ENCODE data around the gene DST. TPM values are rescaled to one million over a fixed set of nuclear protein-coding genes. Genes with fewer than 3 reads are reported as not detected.

DST gene
- total and polyA plus RNA-seq, 2 of the 8 experiments (the other 6 are each of a cell fraction or from before 2014, with no cell fraction given), result 49.4 to 116 TPM

- Histone ChIP-seq H3K4ac (replicated peaks; ENCODE audit: insufficient read length, low read depth, low read length) (no peak overlapping the region), H3K56ac (replicated peaks; ENCODE audit: insufficient read length, low read depth, low read length) (no peak overlapping the region), H2AFZ (ENCODE audit: low read length) (no peak overlapping the region), H3K18ac (ENCODE audit: extremely low read depth, low read length) (no peak overlapping the region), H2BK20ac (ENCODE audit: low read length) (no peak overlapping the region), H2BK5ac (ENCODE audit: low read depth, low read length) (no peak overlapping the region), H3K79me1 (ENCODE audit: low read depth, low read length) (no peaks in the 10 kb centered on the region), H4K8ac (ENCODE audit: extremely low read depth, insufficient read depth, low read length) (no peak overlapping the region), H3K36me3 (ENCODE audit: control insufficient read depth in 2 of 4, insufficient read depth in 4 of 4, low read length in 3 of 4) (peaks cover 2 to 48% (median 15%) of the 10 kb centered on the region in 4 experiments; a peak in 7 of 8 replicates), H2BK12ac (ENCODE audit: low read depth, low read length) (no peak overlapping the region), H2BK120ac (replicated peaks; ENCODE audit: low read depth, low read length) (no peak overlapping the region), H3K27ac (ENCODE audit: low read depth, low read length) (no peak overlapping the region), H4K5ac (ENCODE audit: insufficient read length, low read depth, low read length) (no peak overlapping the region), H4K91ac (replicated peaks; ENCODE audit: insufficient read length, low read length) (no peak overlapping the region), H3K27me3 (replicated peaks in 1 of 4; ENCODE audit: control insufficient read depth in 3 of 4, extremely low read depth in 1 of 4, insufficient read depth in 3 of 4, low read length in 3 of 4) (no peaks in the 10 kb centered on the region), H3K14ac (ENCODE audit: insufficient read length) (no peak overlapping the region), H3K23ac (ENCODE audit: insufficient read length) (no peak overlapping the region), H3K23me2 (ENCODE audit: low read depth, low read length) (no peaks in the 10 kb centered on the region), H3K4me3 (ENCODE audit: extremely low read depth in 1 of 4, insufficient read depth in 2 of 4, low read depth in 3 of 4, low read length in 4 of 4) (no peak overlapping the region), H3K79me2 (ENCODE audit: control insufficient read depth in 1 of 2, insufficient read depth in 2 of 2, low read length in 2 of 2) (no peaks in the 10 kb centered on the region), H4K20me1 (replicated peaks in 1 of 2; ENCODE audit: control insufficient read depth in 1 of 2, insufficient read depth in 2 of 2, low read length in 2 of 2) (no peaks in the 10 kb centered on the region), H3K9me3 (ENCODE audit: insufficient read depth in 2 of 2, low read depth in 1 of 2, low read length in 1 of 2) (no peaks in the 10 kb centered on the region), H3K4me1 (replicated peaks in 1 of 4; ENCODE audit: control insufficient read depth in 3 of 4, insufficient read depth in 4 of 4, low read length in 3 of 4) (no peaks in the 10 kb centered on the region), H3K9ac (replicated peaks in 1 of 4; ENCODE audit: extremely low read depth in 1 of 4, low read depth in 3 of 4, low read length in 3 of 4) (no peak overlapping the region), H2AK5ac (ENCODE audit: low read depth, low read length) (no peak overlapping the region), H2BK15ac (ENCODE audit: low read length) (no peak overlapping the region), H3K4me2 (ENCODE audit: insufficient read depth in 1 of 2, low read depth in 2 of 2, low read length in 2 of 2) (no peak overlapping the region)
- ChIA-PET CTCF (ENCODE audit: partially characterized antibody) (no interaction called here), POLR2A (ENCODE audit: partially characterized antibody) (no interaction called here)
- WGBS, 2 experiments (ENCODE audit: extremely low coverage in 1 of 2, insufficient coverage in 1 of 2, insufficient read length in 1 of 2, insufficient replicate concordance in 2 of 2, low coverage in 1 of 2, low lambda C conversion rate in 2 of 2, missing lambda C conversion rate in 1 of 2), result 91% methylated on average over 3 of the region's 3 CpGs; no CpG with 5 or more reads in 1 of the 2 experiments
- FAIRE-seq (no peak), DNase-seq (ENCODE audit: low read depth in 1 of 2, low spot score in 2 of 2) (no peak)
- no peak for TF ChIP-seq SP2 (IDR thresholded peaks at IDR 0.05; ENCODE audit: low read length)
- TF ChIP-seq KDM4A (IDR thresholded peaks at IDR 0.05; ENCODE audit: low read depth, low read length, severe bottlenecking), result no peak
- no peak for TF ChIP-seq SAP30 (IDR thresholded peaks at IDR 0.05; ENCODE audit: insufficient read depth, insufficient replicate concordance, low read length)
- TF ChIP-seq CTBP2 (IDR thresholded peaks at IDR 0.05; ENCODE audit: borderline replicate concordance, insufficient read depth, insufficient read length, low read length), result no peak
- TF ChIP-seq CREB1 (IDR thresholded peaks at IDR 0.05), result no peak
- TF ChIP-seq CBX8 (IDR thresholded peaks at IDR 0.05; ENCODE audit: borderline replicate concordance, low read depth, low read length), result no peak
- TF ChIP-seq PHF8 (conservative IDR thresholded peaks at IDR 0.05; ENCODE audit: low read depth, low read length), result no peak
- no peak for TF ChIP-seq CBX5 (IDR thresholded peaks at IDR 0.05; ENCODE audit: low read depth, low read length)
- TF ChIP-seq RNF2 (IDR thresholded peaks at IDR 0.05; ENCODE audit: borderline replicate concordance, low read depth, low read length, missing control alignments, poor library complexity, severe bottlenecking), result no peak
- TF ChIP-seq SIRT6 (IDR thresholded peaks at IDR 0.05; ENCODE audit: low read length), result no peak
- TF ChIP-seq TCF12 (IDR thresholded peaks at IDR 0.05; ENCODE audit: low read depth, low read length), result no peak
- no peak for TF ChIP-seq EZH2 (IDR thresholded peaks at IDR 0.05; ENCODE audit: low read depth, low read length, severe bottlenecking)
- no peak for TF ChIP-seq ASH2L (IDR thresholded peaks at IDR 0.05; ENCODE audit: low read length)
- TF ChIP-seq GTF2F1 (IDR thresholded peaks at IDR 0.05; ENCODE audit: borderline replicate concordance, low read depth, low read length), result no peak
- no peak for TF ChIP-seq SP4 (IDR thresholded peaks at IDR 0.05; ENCODE audit: low read length)
Measured at GRCh38 chr6:56497691-56498090, 145.0 kb downstream of the DST start.
